GM18909 (cell line): ENCODE results near the gene HPCAL1.
"Not testable (repeated sequence)": the region's sequence is repeated elsewhere in the genome, so short reads cannot be mapped to it uniquely, and the experiment has no call there.

Experiments used
- ATAC-seq: cut with Tn5 transposase; IDR thresholded peaks from one replicate; pipeline ENCODE4 v1.9.1; 2021; ENCODE audit warnings: mild to moderate bottlenecking; ENCODE audit not compliant: unreplicated experiment, poor library complexity

The HPCAL1 gene

GRCh38 chr2:10448576-10449485 is 146.1 kb downstream of the HPCAL1 start:
- peak; percentile 63 for ATAC-seq

DNA sequence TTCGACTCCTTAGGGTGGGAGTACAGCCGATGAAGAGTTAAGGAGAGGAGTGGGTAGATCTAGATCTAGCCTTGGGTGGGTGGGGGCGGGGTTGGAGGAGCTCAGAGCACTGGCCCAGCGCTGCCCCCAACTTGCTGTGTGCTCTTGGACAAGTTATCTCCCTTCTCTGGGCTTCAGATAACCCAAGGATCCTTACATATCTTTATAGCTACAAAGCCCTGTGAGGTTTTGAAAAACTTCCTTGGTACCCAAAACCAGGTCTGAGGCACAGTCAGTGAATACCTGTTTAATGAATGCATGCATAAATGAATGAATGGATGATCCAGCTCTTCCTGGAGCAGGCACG is 146.8 kb downstream of the HPCAL1 start:
- no peak for ATAC-seq

- ATAC-seq, result no peak
Observed at GRCh38 chr2:10449838-10450691, 147.4 kb downstream of the HPCAL1 start.

DNA sequence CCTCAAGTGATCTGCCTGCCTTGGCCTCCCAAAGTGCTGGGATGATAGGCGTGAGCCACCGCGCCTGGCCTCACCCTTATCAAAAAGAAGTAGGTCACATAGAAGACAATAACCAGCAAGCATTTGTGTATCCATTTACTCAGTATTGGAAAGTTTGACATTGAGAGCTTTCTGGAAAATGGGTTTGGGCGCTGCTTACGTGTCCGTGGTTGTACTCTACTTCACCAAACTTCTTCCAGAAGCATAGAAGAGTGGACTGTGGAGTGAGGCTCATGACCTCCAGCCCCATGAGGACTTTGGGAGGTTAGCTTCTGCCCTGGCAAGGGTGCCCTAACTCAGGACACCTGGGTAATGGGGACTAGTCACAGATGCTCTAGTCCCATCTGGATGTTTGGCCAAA is 149.1 kb downstream of the HPCAL1 start:
- no peak for ATAC-seq

DNA sequence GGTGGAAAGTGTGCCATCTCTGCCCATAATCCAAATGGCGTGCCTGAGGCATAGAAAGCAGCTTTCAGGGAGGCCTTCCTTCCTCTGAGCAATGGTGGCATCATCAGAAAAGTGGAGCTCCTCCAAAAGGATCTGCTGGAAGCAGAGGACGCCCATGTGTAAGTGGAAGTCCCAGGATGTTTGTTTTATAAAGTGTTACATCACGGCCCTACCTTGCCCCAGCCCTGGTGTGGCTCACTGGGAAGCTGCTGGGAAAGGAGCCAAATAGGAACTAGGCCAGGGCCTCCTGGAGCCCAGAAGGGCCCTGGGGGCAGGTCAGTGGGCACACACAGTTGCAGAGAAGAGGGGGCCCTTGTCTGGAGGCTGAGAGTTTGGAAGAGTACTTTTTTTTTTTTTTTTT is 149.6 kb downstream of the HPCAL1 start:
- no peak for ATAC-seq

DNA sequence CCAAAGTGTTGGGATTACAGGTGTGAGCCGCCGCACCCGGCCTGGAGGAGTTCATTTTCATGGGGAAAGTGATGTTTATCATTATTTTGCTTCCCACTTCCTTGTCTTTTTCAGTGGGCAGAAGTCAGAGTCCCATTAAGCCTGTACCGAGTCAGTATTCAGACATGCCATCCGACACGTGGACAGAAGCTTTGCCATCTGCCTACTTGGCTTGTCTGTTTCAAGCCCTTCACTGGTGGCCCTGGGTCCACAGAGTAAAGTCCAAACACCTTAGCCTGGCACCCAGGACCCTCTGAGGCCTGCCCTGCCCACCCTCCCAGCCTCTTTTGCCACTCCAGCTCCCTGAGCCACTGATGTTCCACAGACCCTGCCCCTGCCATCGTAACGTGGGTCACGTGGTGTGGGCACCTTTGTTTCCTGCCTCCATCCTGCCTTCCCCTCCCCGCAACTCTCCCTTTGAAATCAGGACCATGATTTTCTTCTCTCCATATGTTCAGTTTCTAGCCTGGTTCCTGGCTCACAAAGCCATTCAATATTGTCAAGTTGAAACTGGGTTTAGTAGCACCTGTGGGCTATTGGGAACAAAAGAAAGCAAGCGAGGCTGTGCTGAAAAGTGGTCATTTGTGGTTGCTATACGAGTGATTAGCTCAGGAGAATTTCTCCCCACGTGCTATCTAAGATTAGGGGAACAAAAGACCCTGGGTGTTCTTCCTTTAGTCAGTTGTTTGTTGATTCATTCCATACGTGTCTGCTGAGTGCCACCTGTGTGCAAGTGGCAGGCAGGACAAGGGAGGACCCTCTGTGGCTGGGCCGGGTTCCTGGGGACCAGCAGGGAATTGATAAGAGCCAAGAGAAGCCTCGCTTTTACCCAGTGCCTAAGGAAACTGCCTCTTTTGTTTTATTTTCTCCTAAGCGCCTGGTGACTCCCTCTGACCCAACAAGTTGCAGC is 150.5 kb downstream of the HPCAL1 start:
- no peak for ATAC-seq

- no peak for ATAC-seq
Observed at GRCh38 chr2:10453905-10454298, 151.2 kb downstream of the HPCAL1 start.

GRCh38 chr2:10454505-10454904 is 151.8 kb downstream of the HPCAL1 start:
- no peak for ATAC-seq

GRCh38 chr2:10457195-10457594 is 154.5 kb downstream of the HPCAL1 start:
- ATAC-seq, result not testable (repeated sequence)

DNA sequence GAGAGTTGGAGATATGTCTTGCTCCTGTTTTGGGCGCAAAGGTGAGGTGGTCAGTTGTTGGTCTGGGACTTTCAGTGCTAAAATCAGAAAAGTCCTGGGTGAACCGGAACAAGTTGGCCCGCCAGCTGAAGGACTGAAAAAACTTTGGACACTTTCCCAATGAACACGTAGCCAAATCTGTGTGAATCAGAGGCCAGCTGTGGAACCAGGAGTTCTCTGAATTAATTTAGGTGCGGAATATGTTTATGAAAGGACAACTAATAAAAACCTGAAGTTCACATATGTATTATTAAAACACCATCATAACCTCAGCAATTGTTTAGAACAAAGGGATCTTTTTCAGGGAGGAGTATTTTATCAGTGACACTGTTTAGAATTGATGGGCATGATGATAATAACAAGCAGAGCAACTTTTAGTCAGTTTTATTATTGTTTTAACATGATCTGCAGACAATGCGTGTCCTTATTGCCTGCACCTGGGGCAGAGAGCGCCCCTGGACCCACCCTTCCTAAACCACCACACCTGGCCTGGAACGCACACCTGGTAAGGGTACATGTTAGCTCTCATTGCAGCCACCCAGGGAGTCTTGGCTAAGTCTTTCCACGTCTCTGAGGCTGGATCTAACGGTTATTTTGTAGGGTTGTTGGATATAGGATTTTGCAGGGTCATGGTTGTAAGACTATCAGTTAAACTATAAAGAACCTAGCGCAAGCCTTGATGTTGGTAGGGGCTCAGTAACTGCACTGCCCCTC is 155.3 kb downstream of the HPCAL1 start:
- no peak for ATAC-seq

DNA sequence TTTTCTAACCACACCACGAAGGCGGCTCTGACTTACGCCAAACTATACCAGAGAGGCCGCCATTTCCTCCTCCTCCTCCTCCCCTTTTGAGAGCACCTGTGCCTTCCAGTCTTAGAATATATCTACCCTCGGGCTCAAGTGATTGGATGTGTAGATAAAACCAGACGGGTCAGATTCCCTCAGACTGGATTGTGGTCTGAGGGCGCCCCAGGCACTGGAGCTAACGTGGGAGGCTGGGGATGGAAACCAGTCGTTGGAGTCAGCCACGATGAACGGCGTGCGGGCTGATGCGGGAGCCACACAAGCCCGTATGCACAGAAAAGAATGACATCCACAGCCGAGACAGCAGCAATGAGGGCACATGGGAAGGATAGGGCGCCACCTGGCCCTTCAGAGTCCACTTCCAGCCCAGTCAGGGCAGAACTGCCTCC is 157.7 kb downstream of the HPCAL1 start:
- ATAC-seq, result no peak

DNA sequence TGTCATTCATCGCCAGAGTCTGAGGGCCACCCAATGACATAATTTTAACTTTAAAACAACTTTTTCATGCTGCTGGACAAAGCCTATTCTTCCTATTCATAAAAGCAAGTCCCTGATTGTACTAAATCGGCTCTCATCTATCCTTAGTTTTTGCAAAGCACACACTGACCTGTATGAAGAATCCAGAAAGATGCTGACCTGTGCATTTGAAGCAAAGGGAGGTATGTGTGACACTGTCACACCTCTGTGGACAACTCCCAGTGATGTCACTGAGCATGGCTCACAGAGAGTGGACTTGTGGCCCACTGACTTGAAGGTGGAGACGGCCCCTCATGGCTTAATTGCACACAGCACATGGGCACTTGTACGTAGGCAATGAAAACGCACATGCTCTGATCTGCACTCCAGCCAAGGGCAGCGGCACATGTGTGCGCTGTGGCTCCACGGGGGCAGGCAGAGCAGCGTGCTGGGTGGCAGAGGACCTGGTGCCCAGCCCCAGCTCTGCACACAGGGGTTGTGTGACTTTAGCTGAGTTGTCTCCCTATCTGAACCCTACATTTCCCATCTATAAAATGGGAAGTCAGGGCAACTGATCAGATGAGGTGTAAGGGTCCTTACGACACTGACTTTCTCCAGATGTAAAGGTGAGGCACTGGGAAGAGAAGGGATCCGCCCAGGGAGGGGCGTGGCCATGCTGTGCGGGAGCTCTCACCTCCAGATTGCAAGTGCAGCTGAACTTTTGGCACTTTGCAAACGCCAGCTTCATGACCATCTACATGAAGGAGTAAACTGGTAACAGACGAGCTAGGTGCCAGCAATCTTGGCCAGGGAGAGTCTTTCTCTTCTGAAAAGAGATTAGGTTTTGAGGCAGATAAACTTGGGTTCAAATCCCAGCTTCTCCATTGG is 159.7 kb downstream of the HPCAL1 start:
- no peak for ATAC-seq

- ATAC-seq, result no peak
Observed at GRCh38 chr2:10465910-10466309, 163.2 kb downstream of the HPCAL1 start.

DNA sequence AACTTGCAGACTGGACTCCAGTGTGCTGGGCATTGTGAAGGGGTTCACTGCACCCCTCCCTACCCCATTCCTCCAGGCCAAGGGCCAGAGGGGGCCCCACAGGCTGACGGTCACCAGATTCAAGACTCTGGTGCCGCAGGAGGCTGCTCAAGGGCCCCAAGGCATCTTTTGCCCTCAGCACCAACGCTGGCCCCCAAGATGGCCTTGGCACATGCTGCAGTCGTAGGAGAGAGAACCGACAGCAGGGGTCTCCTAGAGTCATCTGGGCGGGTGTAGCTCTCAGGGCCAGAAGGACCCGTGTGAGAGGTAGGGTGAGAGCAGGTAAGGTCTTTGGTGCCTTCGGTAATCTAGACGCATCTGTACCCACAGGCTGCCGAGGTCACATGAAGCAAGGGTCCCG is 164.1 kb downstream of the HPCAL1 start:
- no peak for ATAC-seq

GRCh38 chr2:10467401-10467800 is 164.7 kb downstream of the HPCAL1 start:
- no peak for ATAC-seq

DNA sequence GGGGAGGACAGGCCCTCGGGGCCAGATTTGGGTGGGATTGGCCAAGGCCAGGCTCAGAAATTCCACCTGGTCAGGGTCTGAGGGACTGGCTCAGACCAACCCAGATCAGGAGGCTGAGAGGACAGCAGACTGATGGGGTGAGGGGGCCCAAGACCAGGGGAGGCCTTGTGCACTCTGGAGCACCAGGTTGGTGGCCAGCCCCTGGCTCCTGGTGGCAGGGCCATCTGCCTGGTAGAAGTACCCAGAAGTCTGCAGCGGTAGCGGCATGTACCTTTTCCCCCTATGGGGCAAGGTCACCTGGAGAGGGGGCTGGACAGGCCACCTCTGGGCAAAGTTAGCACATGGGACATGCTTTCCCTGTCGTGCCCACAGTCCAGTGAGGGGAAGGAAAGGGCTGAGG is 166.6 kb downstream of the HPCAL1 start:
- no peak for ATAC-seq

- ATAC-seq, result no peak
Observed at GRCh38 chr2:10469955-10470608, 167.4 kb downstream of the HPCAL1 start.

GRCh38 chr2:10471046-10471571 is 168.4 kb downstream of the HPCAL1 start:
- no peak for ATAC-seq
